ACC112 (cell line): Measurements from ENCODE around the gene C6orf118.

ENCODE experiments used
- H2AFZ ChIP-seq: fragments of 200-600 bp; sonication (generic); one replicate; pipeline ENCODE4 v1.6.0; 2017; ENCODE audit warnings: antibody characterized with exemption, low read length; ENCODE audit not compliant: unreplicated experiment
- H3K27ac ChIP-seq: fragments of 200-600 bp; sonication (generic); 2 replicates; pipeline ENCODE4 v1.5.1; 2014; ENCODE audit warnings: low read depth, mild to moderate bottlenecking, antibody characterized with exemption, low read length, moderate library complexity
- H3K27me3 ChIP-seq: fragments of 200-600 bp; sonication (generic); 2 replicates; pipeline ENCODE4 v1.6.1; 2014; ENCODE audit warnings: mild to moderate bottlenecking, antibody characterized with exemption, low read length, moderate library complexity, mixed read lengths; ENCODE audit not compliant: insufficient read depth
- H3K36me3 ChIP-seq: fragments of 200-600 bp; sonication (generic); 2 replicates; pipeline ENCODE4 v1.6.1; 2016; ENCODE audit warnings: mild to moderate bottlenecking, antibody characterized with exemption, low read length, moderate library complexity, mixed read lengths; ENCODE audit not compliant: insufficient read depth
- H3K4me1 ChIP-seq: fragments of 200-600 bp; sonication (generic); one replicate; pipeline ENCODE4 v1.6.1; 2016; ENCODE audit warnings: low read length, mixed read lengths; ENCODE audit not compliant: insufficient read depth, unreplicated experiment, control insufficient read depth
- H3K4me3 ChIP-seq: fragments of 200-600 bp; sonication (generic); 2 replicates; pipeline ENCODE4 v1.5.1; 2014; ENCODE audit warnings: mild to moderate bottlenecking, low read depth, low read length
- H3K79me2 ChIP-seq: fragments of 200-600 bp; sonication (generic); one replicate; pipeline ENCODE4 v1.6.0; 2016; ENCODE audit warnings: low read length; ENCODE audit not compliant: control insufficient read depth, unreplicated experiment, insufficient read depth

The C6orf118 gene

GRCh38 chr6:165245287-165245686, 64.1 kb downstream of the C6orf118 start:
- Histone ChIP-seq H3K36me3 (no peaks in the 10 kb centered on the region), H3K4me1 (no peaks in the 10 kb centered on the region)

GRCh38 chr6:165244524-165245247, 64.7 kb downstream of the C6orf118 start:
- H2AFZ ChIP-seq: no peak overlapping the region
- H3K27me3 ChIP-seq: no peaks in the 10 kb centered on the region
- no peaks in the 10 kb centered on the region for H3K79me2 ChIP-seq
- no peak overlapping the region for H3K27ac ChIP-seq
- no peaks in the 10 kb centered on the region for H3K36me3 ChIP-seq
- H3K4me1 ChIP-seq: no peaks in the 10 kb centered on the region
- H3K4me3 ChIP-seq: no peak overlapping the region

More at GRCh38 chr6:165245287-165245686, 64.1 kb downstream of the C6orf118 start:
- Histone ChIP-seq H3K79me2 (no peaks in the 10 kb centered on the region), H3K27me3 (no peaks in the 10 kb centered on the region), H2AFZ (peak overlapping the region; percentile 0), H3K27ac (no peak overlapping the region), H3K4me3 (no peak overlapping the region)

GRCh38 chr6:165243801-165244200, 65.6 kb downstream of the C6orf118 start:
- H3K27me3 ChIP-seq: no peaks in the 10 kb centered on the region
- H2AFZ ChIP-seq: no peak overlapping the region
- no peak overlapping the region for H3K4me3 ChIP-seq

GRCh38 chr6:165236326-165236725, 73.1 kb downstream of the C6orf118 start:
- H3K36me3 ChIP-seq: no peaks in the 10 kb centered on the region
- no peaks in the 10 kb centered on the region for H3K27me3 ChIP-seq
- no peaks in the 10 kb centered on the region for H3K4me1 ChIP-seq
- no peak overlapping the region for H3K27ac ChIP-seq
- no peak overlapping the region for H2AFZ ChIP-seq
- H3K79me2 ChIP-seq: no peaks in the 10 kb centered on the region
- no peak overlapping the region for H3K4me3 ChIP-seq

More at GRCh38 chr6:165243801-165244200, 65.6 kb downstream of the C6orf118 start:
- Histone ChIP-seq H3K4me1 (no peaks in the 10 kb centered on the region), H3K36me3 (no peaks in the 10 kb centered on the region), H3K79me2 (no peaks in the 10 kb centered on the region), H3K27ac (no peak overlapping the region)

GRCh38 chr6:165232731-165233488, 76.5 kb downstream of the C6orf118 start:
- no peak overlapping the region for H3K27ac ChIP-seq
- no peaks in the 10 kb centered on the region for H3K79me2 ChIP-seq
- no peak overlapping the region for H2AFZ ChIP-seq
- H3K36me3 ChIP-seq: no peaks in the 10 kb centered on the region
- H3K4me3 ChIP-seq: no peak overlapping the region
- H3K4me1 ChIP-seq: no peaks in the 10 kb centered on the region
- no peaks in the 10 kb centered on the region for H3K27me3 ChIP-seq

GRCh38 chr6:165231581-165232561, 77.5 kb downstream of the C6orf118 start:
- H3K4me1 ChIP-seq: no peaks in the 10 kb centered on the region
- no peak overlapping the region for H3K27ac ChIP-seq
- no peak overlapping the region for H3K4me3 ChIP-seq
- no peaks in the 10 kb centered on the region for H3K36me3 ChIP-seq
- no peaks in the 10 kb centered on the region for H3K27me3 ChIP-seq
- no peak overlapping the region for H2AFZ ChIP-seq
- H3K79me2 ChIP-seq: no peaks in the 10 kb centered on the region

- Histone ChIP-seq H3K79me2 (no peaks in the 10 kb centered on the region), H3K4me3 (no peak overlapping the region), H3K36me3 (no peaks in the 10 kb centered on the region), H3K4me1 (no peaks in the 10 kb centered on the region), H2AFZ (no peak overlapping the region), H3K27ac (no peak overlapping the region), H3K27me3 (no peaks in the 10 kb centered on the region)
These were observed 78.2 kb downstream of the C6orf118 start for GRCh38 chr6:165231177-165231576.
